ENCODE measurements around the gene GPC5.

Gene GPC5

DNA sequence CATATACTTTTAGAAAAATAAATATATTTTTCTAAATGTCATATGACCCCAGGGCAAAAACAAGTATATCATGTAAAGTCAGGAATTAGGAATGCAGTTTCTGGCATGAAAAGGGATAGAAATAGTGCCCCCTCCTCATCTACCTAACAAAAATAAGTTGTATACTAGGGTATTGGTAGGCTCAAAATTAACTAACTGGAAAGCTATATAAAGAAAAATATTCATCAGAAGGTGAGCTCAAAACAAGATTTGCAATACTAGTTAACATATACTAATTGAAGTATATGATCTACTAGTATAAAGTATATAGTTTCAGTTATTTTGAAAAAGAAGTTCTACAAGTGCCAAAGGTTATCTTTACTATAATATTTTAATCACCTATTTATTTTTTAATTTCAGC lies 200.2 kb downstream of the GPC5 start:
- DNase-seq, result no peak

DNA sequence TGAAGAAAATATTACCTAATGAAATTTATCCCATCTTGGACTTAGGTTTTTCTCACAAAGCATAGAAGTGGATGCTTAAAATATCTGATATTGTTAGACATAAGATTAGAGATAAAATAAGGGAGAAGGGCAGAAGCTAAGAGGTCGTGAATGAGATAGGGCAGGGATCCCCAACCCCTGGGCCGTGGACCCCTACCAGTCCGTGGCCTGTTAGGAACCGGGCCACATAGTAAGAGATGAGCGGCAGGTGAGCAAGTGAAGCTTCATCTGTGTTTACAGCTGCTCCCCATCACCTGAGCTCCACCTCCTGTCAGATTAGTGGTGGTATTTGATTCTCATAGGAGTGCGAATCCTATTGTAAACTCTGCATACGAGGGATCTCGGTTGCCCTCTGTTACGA lies 202.9 kb downstream of the GPC5 start:
- no peak for DNase-seq

DNA sequence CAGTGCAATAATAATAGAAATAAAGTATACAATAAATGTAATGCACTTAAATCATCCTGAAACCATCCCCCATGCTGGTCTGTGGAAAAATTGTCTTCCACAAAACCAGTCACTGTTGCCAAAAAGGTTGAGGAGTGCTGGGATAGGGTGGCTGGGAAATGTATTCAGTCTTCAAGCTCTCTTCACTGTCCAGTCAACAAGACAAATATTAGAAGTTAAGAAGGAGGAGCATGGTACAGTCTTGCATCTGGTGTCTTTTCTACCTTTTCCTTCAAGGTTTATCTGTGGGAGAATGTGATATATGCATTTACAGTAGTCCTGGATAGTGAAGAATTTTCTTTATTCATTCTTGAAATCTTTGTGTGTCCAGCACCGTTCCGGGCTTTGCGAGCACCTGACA lies 203.4 kb downstream of the GPC5 start:
- DNase-seq, result no peak

GRCh38 chr13:91609353-91609752 lies 210.9 kb downstream of the GPC5 start:
- no peak for DNase-seq

- no peak for DNase-seq
Observed at GRCh38 chr13:91618315-91618714, 219.9 kb downstream of the GPC5 start.

- no peak for DNase-seq
Observed at GRCh38 chr13:91620670-91621141, 222.3 kb downstream of the GPC5 start.

- no peak for DNase-seq
Observed at GRCh38 chr13:91621161-91621560, 222.7 kb downstream of the GPC5 start.

- no peak for DNase-seq
Observed at GRCh38 chr13:91621963-91622362, 223.5 kb downstream of the GPC5 start.

DNA sequence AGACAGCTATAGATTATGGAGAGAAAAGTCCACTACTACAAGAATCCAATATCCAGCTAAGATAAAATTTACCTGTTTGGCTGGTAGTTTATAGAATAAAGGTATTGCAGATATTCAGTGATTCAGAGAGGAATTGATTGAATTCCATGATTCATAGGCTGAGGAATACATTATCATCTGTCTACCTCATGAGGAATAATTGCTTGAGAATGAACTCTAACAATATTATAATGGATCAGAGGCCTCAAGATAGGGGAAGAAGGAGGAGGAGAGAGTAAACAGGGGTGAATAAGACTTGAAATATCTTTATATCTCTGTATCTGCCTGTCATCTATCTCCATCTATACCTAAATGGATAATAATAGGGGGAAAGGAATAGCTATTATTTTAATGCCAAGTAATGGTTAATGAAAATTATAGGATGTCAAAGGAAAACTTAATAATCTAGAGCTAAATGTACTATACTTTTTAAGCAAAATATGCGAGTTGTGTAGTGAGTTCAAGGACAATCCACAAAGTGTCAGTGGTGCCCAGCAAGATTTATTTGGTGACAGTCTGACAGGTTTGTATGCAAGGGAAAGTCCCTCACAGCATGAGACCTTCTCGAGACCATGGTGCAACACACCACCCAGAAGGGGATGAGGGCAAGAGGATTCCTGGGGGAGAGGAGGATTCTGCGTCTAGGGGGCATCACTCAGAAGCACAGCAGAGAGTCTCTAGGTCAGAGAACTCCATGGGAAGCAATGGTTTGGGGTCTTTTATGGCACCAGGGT lies 224.5 kb downstream of the GPC5 start:
- no peak for DNase-seq

DNA sequence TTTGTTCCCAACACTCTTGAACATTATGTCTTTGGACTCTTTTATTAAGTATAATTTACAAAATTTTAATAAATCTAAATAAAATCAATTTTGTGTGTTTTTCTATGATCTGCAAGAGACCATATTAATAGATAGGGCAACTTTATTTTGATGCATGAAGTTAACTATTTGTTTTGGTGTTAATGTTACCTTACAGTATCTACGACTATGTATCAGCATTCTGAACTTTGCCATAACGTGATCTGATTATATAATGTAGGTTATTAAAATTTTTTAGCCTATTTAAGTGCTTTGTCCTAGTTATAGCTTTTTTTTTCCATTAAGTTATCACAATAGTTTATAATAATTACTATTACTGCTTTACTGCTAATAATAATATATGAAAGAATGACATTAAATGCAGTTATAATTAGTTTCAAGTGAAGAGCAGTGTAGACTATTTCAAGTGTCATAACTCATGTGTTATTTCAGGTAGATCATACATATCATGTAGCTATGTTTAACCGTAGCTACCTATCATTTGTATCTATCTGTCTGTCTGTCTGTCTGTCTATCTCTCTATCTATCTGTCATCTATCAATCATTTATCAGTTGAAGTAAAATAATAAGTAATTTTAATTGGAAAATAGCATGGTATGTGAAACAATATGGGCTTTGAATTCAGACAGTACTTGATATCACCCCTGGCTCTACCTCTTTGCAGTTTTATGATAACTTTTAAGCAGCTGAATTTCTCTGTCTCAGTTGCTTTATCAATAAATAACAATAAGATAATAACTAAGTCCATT lies 229.7 kb downstream of the GPC5 start:
- no peak for DNase-seq

DNA sequence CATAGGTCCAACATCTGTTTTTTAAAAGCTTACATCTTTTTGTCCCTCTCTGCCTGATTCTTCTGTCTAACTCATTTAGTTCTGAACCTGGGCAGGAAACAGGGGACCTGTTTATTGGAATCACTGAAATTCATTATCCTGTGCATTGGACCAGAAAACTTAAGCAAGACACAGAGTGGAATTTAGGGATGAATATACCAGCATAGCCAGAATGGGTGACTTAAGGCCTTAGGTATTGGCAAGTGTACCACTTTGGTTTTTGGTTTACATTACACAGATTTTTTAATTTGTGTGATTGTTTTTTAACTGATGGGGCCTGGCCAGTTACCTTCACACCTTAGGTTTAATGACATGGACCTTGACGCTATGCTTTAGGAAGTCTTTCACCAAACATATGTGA lies 232.5 kb downstream of the GPC5 start:
- no peak for DNase-seq

GRCh38 chr13:91632086-91632485 lies 233.7 kb downstream of the GPC5 start:
- no peak for DNase-seq

DNA sequence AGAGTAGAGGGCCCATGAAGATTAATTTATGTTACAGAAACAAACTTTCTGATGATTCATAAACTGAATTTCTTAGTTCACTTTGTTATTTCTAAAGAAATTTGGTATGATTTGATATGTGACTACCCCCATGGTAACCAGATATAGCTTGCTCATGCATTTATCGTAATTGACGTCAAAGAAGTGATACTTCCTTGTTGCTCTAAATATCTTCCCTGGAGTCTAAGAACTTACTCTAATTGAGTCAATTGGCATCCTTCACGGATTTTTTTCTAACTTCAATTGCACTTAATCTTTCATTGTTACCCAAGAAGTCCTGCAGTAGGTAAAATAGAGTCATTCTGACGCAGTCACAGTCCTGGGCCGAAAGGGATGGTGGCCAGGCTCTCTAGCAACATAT lies 240.9 kb downstream of the GPC5 start:
- no peak for DNase-seq

GRCh38 chr13:91643394-91643793 lies 245.0 kb downstream of the GPC5 start:
- no peak for DNase-seq

- DNase-seq, result no peak
Observed at GRCh38 chr13:91644806-91645205, 246.4 kb downstream of the GPC5 start.

- DNase-seq, result no peak
Observed at GRCh38 chr13:91647361-91647990, 249.1 kb downstream of the GPC5 start.

- no peak for DNase-seq
Observed at GRCh38 chr13:91648012-91648411, 249.6 kb downstream of the GPC5 start.

DNA sequence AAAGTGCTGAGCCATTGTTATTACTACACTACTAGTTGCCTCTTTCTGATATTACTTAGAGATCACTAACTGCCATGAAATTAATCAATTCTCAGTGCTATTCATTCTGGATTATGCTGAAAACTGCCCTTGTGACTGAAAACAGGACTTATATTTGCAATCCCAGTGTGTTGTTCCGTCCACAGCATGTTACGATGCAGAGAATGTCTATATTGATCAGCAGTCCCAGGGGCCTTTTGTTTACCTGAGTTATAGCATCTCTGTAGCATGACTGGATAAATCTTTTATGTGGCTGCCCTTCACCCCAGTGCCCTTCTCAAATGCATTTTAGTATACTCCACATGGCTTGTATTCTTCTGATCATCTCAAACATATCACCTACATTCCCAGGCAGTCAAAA lies 251.0 kb downstream of the GPC5 start:
- no peak for DNase-seq

DNA sequence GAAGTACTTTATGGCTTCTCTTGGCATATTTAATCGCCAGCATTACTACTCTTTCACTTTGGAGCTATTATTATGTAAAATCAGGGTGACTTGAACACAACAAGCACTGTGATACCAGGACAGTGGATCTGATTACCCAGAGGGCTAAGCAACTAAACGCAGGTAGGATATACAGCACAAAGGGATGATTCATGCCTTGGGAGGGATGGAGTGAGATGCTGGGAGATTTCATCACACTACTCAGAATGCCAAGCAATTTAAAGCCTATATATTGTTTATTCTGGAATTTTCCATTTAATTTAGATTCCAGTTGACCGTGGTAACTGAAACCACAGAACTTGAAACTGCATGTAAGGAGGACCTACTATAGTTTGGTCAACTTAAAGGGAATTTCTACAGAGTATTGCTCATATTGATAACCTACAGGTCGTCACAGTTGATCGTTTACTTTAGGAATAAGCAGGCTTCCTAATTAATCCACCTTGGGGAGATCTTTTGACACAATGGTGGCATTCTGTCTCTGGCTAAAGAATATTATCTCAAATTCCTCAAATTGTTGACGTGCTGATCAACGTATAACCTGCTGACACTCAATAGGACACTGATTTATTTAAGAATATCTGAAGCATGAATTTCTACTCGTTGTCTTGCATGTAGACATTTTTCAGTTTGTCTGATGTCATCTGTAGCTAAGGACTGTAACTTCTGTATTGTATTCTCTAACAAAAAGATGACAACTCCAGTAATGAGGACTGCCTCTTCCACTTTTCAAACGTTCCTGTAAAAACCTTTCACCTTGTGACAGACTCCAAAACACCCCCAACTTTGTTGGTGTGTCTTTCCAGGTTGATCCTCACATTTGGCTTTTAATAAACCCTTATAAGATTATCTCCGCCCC lies 254.2 kb downstream of the GPC5 start:
- no peak for DNase-seq

DNA sequence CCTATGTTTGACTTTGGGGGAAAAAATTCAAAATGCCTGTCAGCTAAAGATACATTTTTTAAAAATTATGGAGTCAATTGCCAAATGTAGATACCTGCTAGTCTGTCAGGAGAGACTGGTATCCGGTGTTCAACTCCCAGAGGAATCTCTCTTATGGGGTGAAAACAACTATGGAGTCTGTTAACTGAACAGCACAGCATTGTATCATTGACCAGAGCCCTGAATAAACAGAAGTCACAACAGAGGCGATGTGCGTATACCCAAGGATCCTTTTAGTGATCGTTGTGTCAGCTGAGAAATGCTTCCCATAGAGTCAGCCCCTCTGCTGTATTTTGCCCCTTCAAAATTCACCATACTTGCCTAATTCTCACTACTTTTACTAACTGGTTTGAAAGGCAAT lies 257.3 kb downstream of the GPC5 start:
- no peak for DNase-seq

DNA sequence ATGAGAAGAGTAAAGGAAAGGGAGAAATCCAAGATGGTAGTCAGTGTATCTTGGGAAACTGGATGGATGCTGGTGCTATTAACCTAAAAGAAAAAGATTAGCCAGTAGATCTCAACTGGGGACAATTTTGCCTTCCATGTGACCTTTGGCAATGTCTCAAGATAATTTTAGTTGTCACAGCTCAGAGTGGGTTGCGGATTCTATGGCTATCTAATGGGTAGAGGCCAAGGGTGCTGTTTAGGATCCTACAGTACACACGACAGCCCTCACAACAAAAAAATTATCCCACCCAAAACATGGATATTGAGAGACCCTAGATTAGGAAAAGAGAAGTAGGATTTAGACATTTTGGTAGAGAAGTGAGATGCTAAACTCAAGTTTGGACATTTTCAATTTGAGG lies 258.9 kb downstream of the GPC5 start:
- DNase-seq, result no peak

- DNase-seq, result no peak
Observed at GRCh38 chr13:91659256-91660075, 261.0 kb downstream of the GPC5 start.

All from activated effector memory CD4-positive, alpha-beta T cell treated with anti-CD3 and anti-CD28 coated beads, Interleukin-2, amount 50 U/mL, for 16 hours (primary cell).